HL-60/S4 (cell line): ENCODE data around the gene LDB2.

Source experiments
- in situ Hi-C: fragments of 300-500 bp; cut with MboI; formaldehyde crosslinking; loops from 2 replicates; pipeline ENCODE4 v1.14.3; 2022; ENCODE audit warnings: low sequenced_read_pairs

LDB2 gene

DNA sequence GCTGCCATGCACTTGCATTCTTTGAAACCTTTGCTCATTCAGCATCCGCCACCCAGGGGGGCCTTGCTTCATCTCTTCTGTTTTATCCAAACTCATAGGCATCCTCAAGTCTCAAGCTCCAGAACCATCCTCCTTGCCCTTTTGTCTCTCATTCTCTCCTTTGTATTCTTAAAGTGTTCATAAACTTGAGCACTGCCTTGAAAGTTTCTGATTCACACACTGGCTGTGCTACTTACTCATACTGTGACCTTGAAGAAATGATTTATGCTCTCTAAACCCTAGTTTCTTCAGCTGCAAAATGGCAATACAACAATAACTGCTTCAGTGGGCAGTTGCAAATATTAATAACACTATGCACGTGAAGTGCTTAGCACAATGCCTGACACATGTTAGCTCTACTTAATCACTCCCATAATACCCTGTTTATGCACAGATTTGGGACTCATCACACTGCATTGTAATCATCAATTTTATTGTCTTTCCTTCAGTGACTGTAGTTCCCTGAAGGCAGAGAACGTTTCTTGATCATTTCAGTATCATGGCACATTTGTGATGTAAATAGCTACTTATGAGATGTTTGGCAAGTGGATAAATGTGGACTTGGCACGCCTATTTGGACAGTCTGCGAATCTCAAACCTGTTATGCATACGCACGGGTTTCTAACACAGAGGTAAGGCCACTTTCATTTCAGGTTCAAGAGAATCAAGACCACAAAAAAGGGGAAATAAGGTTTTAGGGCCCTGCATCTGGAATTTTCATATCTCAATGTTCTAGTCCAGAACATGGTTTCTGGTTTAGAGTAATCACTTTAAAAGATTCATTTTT lies 291.0 kb downstream of the LDB2 start:
- in situ Hi-C loops, result no loop called here

DNA sequence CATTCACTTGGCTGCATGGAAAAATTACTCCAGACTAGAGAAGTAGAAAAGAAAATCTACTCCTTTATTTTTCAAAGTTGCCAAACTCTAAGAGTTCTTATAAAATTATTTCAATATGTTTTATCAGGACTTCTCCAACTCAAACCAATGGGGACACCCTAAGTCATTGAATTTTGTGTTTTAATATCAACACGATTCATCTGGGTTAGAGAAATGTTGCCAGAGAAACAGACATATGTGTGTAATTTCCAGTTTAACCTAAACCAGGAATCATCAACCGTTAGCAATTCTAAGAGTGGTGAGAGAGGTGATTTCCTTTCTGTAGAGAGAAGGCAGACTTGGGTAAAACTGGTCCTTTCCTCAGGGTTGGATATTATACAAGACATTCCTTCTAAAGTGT lies 291.8 kb downstream of the LDB2 start:
- in situ Hi-C loops, result no loop called here

DNA sequence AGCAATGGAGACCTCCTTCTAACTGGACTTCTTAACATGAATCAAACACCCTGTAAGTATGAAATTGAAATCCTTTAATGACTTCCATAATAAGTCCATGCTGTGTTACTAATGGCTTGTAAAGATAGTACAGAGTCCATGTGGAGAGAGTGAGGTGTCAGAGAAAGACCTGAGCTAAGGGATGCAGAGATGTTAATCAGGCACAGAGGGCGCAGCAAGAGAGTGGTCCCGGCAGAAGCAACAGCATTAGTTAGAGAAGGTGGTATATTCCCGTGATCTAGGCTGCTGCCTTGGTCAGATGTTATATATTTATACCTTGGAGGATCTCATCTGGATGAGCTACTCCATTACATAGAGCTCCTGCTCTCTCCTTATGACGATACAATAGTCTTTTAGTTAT lies 295.3 kb downstream of the LDB2 start:
- in situ Hi-C loops, result no loop called here

DNA sequence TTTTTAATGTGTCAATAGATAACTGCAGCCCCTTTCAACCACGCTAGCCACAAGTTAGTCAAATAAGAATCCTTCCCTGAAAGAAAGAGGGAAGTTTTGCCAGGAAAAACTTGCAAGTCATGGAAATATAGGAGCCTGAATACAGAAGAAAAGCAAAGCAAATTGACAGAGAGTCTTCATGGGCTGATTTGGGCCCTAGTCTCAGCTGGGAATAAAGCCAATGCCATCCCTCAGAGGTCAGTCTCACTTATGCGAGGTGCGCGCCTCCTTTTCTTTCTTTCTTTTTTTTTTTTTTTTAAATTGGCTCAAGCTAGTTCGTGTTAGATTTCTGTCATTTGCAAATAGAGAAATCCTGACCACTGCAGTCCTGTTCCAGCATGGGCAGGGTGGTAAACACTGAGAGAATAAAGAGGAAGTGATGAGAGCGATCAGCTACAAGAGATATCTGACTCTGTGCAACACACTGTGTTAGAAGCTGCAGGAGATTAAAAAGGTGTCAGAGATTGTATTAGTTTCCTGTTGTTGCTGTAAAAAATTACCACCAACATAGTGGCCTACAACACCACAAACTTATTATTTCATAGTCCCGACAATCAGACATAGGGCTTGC lies 299.7 kb downstream of the LDB2 start:
- in situ Hi-C loops, result no loop called here

DNA sequence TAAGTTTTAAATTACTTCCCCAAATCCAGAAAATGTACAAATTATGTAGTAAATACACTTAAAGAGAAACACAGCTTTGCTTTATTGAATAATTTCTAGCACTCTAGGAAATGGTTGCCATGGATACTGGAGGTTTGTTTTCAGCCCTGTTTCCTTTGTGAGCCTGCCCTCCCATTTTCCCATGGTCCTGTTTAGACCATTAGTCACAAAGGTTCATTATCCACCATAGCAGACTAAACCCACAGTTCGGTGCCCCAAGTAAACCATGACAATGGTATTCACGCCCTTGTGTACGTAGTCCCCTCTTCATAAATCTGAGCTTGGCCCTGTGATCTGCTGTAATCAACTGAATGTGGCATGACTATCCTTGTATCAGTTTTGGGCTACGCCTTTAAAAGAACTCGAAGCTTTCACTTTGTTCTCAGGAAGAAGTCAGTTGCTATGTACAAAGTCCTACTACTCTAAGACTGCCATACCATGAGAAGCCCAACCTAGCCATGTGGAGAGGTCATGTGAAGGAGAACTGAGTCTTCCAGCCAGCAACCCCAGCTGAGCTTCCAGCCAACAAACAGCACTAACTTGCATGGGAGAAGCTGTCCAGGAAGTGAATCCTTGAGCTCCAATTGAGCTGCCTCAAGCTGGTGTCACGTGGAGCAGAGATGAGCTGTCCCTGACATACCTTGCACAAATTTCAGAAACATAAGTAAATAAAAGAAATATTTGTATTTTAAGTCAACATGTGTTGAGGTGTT lies 300.4 kb downstream of the LDB2 start:
- in situ Hi-C loops, result no loop called here

DNA sequence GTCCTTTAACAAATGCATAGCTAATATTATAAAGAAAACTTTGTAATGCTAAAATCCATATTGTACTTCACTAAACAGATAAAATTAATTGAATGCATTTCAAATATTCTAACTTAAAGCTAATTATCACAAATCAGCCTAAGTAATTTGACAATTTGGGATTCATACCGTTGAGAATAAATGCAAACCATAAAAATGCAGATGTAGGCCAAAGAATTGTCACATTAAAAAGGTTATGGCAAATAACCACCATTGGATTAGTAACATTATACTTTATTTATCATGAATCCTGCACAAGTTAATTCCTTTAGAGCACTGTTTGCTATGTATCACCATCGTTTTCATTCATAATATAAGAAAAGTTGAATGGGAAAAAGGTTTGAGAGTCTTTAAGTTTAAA lies 301.0 kb downstream of the LDB2 start:
- in situ Hi-C loops, result no loop called here

DNA sequence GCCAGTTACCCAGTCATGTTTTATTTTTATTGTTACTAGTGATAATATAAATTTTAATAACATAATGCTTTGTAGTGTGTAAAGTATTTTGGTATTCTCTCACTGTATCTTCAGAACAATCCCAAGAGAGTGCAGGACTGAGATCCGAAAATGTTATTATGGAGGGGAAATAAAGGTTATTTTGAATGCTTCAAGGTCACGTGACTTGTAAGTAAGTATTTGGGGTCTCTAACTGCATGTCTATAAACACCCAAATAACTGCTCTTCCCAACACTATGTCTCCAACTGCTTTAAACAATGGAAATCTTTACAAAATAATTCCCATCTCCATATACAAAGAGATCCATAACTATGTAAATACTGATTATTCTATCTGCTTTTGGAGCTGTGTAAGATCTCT lies 302.2 kb downstream of the LDB2 start:
- in situ Hi-C loops, result no loop called here

DNA sequence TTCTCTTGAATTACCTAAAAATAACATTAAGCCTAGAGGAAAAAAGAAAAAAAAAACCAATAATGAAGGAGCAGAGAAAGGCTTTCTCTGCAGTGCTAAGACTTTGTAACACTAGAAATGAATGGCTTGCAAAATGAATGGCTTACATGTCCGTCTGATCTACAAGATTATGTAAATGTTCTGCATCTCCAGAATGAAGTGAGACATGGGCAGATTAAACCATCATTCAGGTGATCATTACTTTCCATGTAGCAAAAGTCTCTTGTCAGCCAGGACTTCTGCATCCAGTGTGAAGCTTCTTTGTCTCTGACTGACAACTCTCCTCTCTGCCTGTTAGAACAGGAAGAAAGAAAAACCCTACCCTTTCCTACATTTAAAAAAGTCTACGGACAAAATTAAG lies 304.3 kb downstream of the LDB2 start:
- in situ Hi-C loops, result no loop called here

DNA sequence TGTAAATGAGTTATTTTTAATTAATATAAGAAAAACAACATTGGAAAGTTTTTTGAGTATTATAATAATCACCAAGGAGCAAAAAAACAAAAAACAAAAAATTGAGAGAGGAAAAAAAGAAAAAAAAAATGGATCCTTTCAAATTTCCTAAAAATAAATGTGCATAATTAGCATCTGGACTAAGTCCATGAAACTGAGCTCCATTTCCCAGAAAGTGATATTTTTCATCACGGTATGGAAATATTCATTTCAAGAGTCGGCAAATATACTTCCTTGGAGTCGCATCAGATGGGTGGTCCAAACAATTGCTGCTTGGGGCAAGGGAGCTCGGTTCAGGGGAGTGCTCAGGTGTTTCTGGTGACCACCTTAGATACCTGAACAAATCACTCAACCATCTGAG lies 305.1 kb downstream of the LDB2 start:
- in situ Hi-C loops, result no loop called here

DNA sequence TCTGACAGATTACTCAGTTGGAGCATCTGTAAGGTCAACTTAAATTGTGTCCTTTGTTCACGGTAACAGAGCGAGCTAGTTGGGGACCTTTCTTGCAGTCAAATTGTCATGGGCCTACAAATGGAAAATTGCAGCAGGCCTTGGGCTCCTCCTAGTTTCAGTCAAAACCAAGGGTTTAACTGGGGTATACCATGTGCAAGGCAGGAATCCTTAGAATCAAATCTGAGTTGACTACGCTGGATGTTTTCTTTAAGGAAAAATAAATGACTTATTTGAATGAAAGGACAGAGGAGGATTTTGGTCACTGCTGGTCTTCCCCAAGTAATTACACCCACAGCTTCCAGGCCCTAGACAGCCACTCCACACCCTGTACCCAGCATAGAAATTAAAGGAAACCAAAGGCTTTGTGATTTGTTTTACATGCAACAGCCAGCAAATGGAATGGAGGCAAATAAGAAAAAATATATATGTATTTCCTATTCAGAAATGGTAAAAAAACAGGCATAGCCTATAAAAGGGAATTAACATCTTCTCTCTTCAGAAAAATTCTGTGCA lies 307.1 kb downstream of the LDB2 start:
- in situ Hi-C loops, result no loop called here

DNA sequence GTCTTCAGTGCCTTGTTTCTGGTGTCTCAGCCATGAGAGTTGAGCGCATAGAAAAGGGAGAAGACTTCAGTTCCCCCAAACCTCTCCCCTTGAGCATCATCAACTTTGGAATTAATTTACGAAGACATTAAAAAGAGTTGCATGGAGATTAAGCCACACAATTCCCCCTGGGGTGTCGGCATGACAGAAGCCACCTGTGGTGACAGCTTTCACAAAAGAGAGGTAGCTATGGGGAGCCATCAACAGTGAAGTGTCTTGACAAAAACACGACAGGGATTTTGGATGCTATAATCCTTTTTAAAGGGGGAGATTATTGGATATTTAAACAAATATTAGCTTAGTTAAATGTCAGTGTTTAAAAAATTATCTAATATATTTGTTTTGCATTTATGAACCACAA lies 307.6 kb downstream of the LDB2 start:
- in situ Hi-C loops, result no loop called here

DNA sequence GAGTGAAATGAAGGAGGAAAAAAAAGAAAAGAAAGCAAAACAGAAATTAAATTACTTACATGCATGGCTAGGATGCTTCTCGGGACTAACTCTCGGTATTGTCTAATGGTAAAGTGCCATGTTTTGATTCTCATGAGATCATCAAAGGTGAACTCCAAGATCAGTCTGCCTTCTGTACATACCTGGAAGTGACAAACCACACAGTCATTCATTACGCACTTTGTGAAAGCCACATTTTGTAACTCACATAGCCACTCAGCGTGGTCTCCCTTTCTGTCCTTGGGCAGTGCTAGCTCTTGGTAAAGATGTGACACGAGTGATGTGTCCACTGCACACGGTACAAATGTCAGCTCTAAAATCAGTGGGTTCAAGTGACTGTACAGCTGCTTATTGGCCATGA lies 309.8 kb downstream of the LDB2 start:
- in situ Hi-C loops, result no loop called here

DNA sequence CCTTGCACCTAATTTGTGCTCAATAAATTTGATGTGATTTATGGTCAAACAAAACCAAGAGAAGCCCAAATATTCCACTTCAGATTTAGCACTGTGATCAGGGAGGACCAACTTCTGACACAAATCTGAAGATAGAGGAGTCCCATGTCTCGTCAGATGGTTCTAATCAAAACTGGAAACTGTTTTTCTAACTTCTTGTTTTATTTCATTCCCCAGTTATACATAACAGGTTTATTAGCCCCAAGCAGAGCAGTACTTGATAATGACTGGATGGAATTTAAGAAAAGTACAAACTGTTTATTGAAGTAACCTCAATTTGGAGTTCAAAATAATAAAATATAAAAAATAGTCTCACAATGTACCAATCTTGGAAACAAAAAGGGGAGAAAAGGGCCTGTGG lies 310.3 kb downstream of the LDB2 start:
- in situ Hi-C loops, result no loop called here

DNA sequence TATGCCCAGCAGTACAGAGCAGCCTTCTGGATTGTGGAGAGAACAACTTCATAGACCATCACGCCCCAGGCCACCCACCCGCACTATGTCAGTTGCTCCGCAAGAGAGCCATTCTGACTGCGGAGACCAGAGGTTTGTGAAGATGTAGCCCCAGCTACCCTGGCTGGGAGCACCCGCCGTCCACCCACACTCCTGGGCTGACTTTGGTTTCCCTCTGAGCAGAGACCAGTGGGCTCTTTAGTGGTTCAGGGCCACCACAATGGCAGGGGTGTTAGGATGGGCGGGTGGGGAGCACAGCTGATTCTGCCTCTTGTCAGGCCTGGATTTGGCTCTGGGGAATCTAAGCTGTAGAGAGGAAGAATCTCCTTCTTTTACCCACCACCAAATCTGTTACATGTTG lies 313.4 kb downstream of the LDB2 start:
- in situ Hi-C loops, result no loop called here

DNA sequence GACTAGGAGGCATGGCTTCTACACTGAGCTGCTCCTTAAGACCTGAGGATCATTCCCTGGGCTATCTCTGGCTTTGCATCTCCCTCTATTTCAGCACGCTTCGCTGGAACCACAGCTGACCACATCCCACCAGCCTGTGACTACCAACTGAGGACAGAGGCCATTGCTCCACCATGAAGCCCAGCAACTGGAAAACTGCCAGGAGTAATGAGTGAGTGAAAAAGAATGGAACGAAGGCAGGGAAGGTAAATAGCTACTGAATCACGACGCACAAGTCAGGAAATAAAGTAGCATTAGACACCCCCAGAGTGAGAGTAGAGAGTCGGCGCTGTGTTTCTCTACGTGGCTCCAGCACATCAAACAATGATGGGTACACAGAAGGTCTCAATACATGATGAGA lies 314.7 kb downstream of the LDB2 start:
- in situ Hi-C loops, result no loop called here

DNA sequence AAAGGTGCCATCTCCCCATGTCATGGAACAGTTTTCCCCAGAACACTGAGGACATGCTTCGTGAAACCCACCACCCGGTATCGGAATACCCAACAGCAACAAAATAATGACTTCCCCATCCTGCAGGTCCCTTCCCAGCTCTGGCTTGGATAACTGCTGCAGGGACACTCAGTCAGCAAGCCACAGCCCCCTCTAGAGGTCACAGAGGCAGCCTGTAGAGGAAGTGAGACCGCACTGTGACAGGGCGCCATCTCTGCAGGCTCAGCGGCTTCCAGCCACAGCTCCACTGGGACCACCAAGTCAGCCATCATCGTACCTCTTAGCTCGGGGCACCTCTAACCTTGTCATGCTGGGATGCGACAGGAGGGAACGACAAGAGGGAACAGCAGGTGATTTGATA lies 315.9 kb downstream of the LDB2 start:
- in situ Hi-C loops, result no loop called here

DNA sequence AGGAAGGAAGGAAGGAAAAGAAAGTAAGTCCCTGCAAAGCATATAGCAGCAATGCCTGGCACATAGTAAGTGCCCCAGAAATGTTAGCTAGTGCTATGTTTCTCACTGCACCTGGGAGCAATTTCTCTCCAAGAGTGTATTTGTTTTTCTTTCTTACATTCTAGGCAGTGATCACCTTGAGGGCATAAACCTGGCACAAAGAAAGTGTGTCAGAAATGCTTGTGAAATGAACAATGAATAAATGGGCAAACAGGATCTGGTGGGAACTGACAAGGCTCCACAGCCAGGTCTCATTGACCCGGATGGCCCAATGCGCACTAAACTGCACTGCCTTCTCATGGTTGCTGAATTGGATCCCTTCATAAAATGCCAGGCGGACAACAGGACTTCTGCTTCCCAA lies 316.4 kb downstream of the LDB2 start:
- in situ Hi-C loops, result no loop called here

DNA sequence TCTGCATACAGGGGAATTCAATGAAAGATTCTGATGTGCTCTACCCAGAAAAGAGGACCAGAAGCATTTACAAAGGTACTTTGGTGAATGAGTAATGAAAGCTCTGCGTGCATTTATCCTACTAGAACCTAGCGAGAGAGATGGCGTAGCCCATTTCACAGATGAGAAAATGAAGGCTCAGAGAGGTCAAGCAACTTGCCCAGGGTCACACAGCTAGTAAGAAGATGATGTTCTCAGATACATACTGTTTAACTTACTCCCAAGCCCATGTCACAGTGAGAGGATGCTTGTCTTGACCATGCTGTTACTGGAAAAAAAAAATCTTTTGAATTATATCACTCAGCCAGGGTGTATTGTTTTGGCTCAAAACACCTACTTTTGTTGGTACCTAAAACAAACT lies 317.3 kb downstream of the LDB2 start:
- in situ Hi-C loops, result no loop called here

DNA sequence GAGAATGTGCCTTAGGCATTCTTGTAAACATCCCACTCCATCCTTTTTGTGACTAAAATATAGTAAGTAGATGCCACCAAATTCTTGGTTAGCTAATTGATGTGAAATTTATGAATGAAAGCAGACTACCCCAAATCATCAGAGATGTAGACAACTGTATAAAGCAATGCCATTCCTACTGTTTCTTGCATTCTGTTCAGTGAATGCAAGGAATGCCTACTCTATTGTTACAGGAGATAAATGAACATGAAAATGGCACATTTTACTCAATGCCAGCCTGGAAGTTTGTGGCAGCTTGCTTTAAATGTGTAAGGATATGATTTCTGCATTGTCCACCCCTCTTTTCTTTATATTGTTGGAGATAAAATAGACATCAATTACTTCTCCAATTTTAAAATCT lies 317.9 kb downstream of the LDB2 start:
- in situ Hi-C loops, result no loop called here

DNA sequence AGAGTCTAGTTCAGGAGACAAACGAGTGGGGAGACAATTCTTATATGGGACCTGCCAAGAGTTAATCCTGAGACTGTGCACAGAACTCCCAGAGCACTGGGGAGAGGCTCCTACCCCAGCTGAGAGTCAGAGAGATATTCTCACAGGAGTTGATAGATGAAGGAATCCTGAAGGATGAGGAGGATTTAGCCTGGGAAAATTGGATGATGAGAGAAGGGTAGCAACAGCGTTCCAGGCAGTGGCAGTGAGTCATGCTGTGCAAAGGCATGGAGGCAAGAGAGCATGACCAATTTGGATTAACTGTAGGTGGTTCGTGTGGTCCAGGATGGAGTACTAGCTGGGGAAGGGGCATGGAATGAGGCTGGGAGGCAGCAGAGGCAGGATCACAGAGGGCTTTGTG lies 318.6 kb downstream of the LDB2 start:
- in situ Hi-C loops, result no loop called here

DNA sequence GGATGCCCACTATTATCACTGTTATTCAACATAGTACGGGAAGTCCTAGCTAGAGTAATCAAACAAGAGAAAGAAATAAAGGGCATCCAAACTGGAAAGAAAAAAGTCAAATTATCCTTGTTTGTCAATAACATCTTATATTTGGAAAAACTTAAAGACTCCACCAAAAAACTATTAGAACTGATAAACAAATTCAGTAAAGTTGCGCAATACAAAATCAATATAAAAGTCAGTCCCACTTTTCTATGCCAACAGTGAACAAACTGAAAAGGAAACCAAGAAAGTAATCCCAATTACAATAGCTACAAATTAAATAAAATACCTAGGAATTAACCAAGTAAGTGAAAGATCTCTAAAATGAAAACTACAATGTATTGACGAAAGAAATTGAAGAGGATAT lies 321.3 kb downstream of the LDB2 start:
- in situ Hi-C loops, result no loop called here

DNA sequence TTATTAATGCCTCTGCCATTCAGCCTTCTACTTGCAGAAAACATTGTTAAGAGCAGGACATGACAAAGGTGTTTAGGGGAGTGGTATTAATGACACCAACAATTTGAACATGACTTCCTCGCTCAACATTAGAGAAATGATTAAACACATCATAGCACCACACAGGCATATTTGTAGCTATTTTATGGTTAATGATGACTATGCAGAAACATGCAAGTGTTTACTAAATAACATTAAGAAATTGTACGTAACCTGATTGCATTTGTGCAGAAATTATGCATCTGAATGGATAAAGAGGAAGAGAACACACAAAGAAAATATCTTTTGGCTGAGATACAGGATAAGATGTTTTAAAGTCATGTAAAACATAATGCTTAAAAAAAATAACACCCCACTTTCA lies 323.5 kb downstream of the LDB2 start:
- in situ Hi-C loops, result no loop called here
